ENCODE measurements around the gene NDRG3. TPM values are rescaled to one million over a fixed set of nuclear protein-coding genes. Genes with fewer than 3 reads are reported as not detected.
A peak's percentile ranks its signal among the peaks of the same experiment; 100 is the strongest.
"Not testable (repeated sequence)": the region's sequence is repeated elsewhere in the genome, so short reads cannot be mapped to it uniquely, and the experiment has no call there.

The NDRG3 gene
- total RNA-seq, 2 experiments from 2014 or later = 16.3 to 17.1 TPM

GRCh38 chr20:36629719-36630681 is 115.9 kb downstream of the NDRG3 start:
- peaks cover 36% of the 10 kb centered on the region for H3K4me1 Mint-ChIP-seq
- H3K36me3 Mint-ChIP-seq = peaks cover 42% of the 10 kb centered on the region

GRCh38 chr20:36628076-36628475 is 117.8 kb downstream of the NDRG3 start:
- Mint-ChIP-seq H3K27ac (peak overlapping the region; percentile 72), H3K27me3 (no peaks in the 10 kb centered on the region), H3K36me3 (peaks cover 51% of the 10 kb centered on the region), H3K9me3 (no peaks in the 10 kb centered on the region), H3K4me1 (peaks cover 47% of the 10 kb centered on the region), H3K4me3 (no peak overlapping the region)
- DNase-seq = no peak

More at GRCh38 chr20:36629719-36630681, 115.9 kb downstream of the NDRG3 start:
- Mint-ChIP-seq H3K27ac (peak overlapping the region; percentile 93), H3K9me3 (no peaks in the 10 kb centered on the region), H3K27me3 (no peaks in the 10 kb centered on the region), H3K4me3 (peak overlapping the region; percentile 61)
- peak; percentile 52 for DNase-seq

- H3K27me3 Mint-ChIP-seq = no peaks in the 10 kb centered on the region
Observed at GRCh38 chr20:36624944-36625324, 121.0 kb downstream of the NDRG3 start.

GRCh38 chr20:36624068-36624943 is 121.6 kb downstream of the NDRG3 start:
- Mint-ChIP-seq H3K36me3 (peaks cover 43% of the 10 kb centered on the region), H3K9me3 (no peaks in the 10 kb centered on the region), H3K27ac (peak overlapping the region; percentile 63), H3K4me3 (no peak overlapping the region), H3K27me3 (no peaks in the 10 kb centered on the region), H3K4me1 (peaks cover 29% of the 10 kb centered on the region)
- DNase-seq = no peak

More at GRCh38 chr20:36624944-36625324, 121.0 kb downstream of the NDRG3 start:
- Mint-ChIP-seq H3K4me1 (peaks cover 35% of the 10 kb centered on the region), H3K4me3 (no peak overlapping the region), H3K36me3 (peaks cover 46% of the 10 kb centered on the region), H3K27ac (no peak overlapping the region), H3K9me3 (no peaks in the 10 kb centered on the region)
- DNase-seq = no peak

GRCh38 chr20:36623444-36623843 is 122.4 kb downstream of the NDRG3 start:
- H3K36me3 Mint-ChIP-seq = peaks cover 39% of the 10 kb centered on the region
- no peak for DNase-seq
- peaks cover 26% of the 10 kb centered on the region for H3K4me1 Mint-ChIP-seq

GRCh38 chr20:36620917-36621316 is 125.0 kb downstream of the NDRG3 start:
- no peak for DNase-seq
- H3K4me3 Mint-ChIP-seq = no peak overlapping the region
- H3K36me3 Mint-ChIP-seq = peaks cover 27% of the 10 kb centered on the region
- peak overlapping the region; percentile 36 for H3K27ac Mint-ChIP-seq
- H3K4me1 Mint-ChIP-seq = peaks cover 20% of the 10 kb centered on the region
- H3K27me3 Mint-ChIP-seq = no peaks in the 10 kb centered on the region
- no peaks in the 10 kb centered on the region for H3K9me3 Mint-ChIP-seq

More at GRCh38 chr20:36623444-36623843, 122.4 kb downstream of the NDRG3 start:
- H3K9me3 Mint-ChIP-seq = no peaks in the 10 kb centered on the region
- H3K4me3 Mint-ChIP-seq = no peak overlapping the region
- no peaks in the 10 kb centered on the region for H3K27me3 Mint-ChIP-seq
- H3K27ac Mint-ChIP-seq = peak overlapping the region; percentile 63

- no peak overlapping the region for H3K4me3 Mint-ChIP-seq
- H3K36me3 Mint-ChIP-seq = peaks cover 19% of the 10 kb centered on the region
- H3K27me3 Mint-ChIP-seq = no peaks in the 10 kb centered on the region
- no peaks in the 10 kb centered on the region for H3K9me3 Mint-ChIP-seq
- H3K27ac Mint-ChIP-seq = peak overlapping the region; percentile 36
- peaks cover 5% of the 10 kb centered on the region for H3K4me1 Mint-ChIP-seq
- no peak for DNase-seq
Observed at GRCh38 chr20:36614781-36615557, 130.9 kb downstream of the NDRG3 start.

- Mint-ChIP-seq H3K36me3 (peaks cover 27% of the 10 kb centered on the region), H3K27ac (no peak overlapping the region), H3K4me3 (no peak overlapping the region), H3K4me1 (peaks cover 5% of the 10 kb centered on the region), H3K9me3 (no peaks in the 10 kb centered on the region), H3K27me3 (no peaks in the 10 kb centered on the region)
- DNase-seq = no peak
Observed at GRCh38 chr20:36613974-36614373, 131.9 kb downstream of the NDRG3 start.

GRCh38 chr20:36611625-36612024 is 134.3 kb downstream of the NDRG3 start:
- no peaks in the 10 kb centered on the region for H3K9me3 Mint-ChIP-seq
- no peak overlapping the region for H3K4me3 Mint-ChIP-seq
- peaks cover 39% of the 10 kb centered on the region for H3K36me3 Mint-ChIP-seq
- no peaks in the 10 kb centered on the region for H3K27me3 Mint-ChIP-seq
- H3K27ac Mint-ChIP-seq = peak overlapping the region; percentile 25
- peaks cover 19% of the 10 kb centered on the region for H3K4me1 Mint-ChIP-seq
- DNase-seq = no peak

- peaks cover 35% of the 10 kb centered on the region for H3K36me3 Mint-ChIP-seq
- H3K9me3 Mint-ChIP-seq, H3K27me3 Mint-ChIP-seq, DNase-seq, H3K4me3 Mint-ChIP-seq: not testable (repeated sequence)
- peak overlapping the region; percentile 94 for H3K27ac Mint-ChIP-seq
- peaks cover 25% of the 10 kb centered on the region for H3K4me1 Mint-ChIP-seq
Observed at GRCh38 chr20:36608388-36608728, 137.5 kb downstream of the NDRG3 start.

- Mint-ChIP-seq H3K27ac (peak overlapping the region; percentile 94), H3K36me3 (peaks cover 35% of the 10 kb centered on the region), H3K9me3 (no peaks in the 10 kb centered on the region), H3K27me3 (no peaks in the 10 kb centered on the region), H3K4me1 (peaks cover 25% of the 10 kb centered on the region), H3K4me3 (peak overlapping the region; percentile 99)
- no peak for DNase-seq
Observed at GRCh38 chr20:36607586-36608387, 138.1 kb downstream of the NDRG3 start.

- H3K4me1 Mint-ChIP-seq = peaks cover 24% of the 10 kb centered on the region
- DNase-seq = no peak
- no peaks in the 10 kb centered on the region for H3K9me3 Mint-ChIP-seq
- peak overlapping the region; percentile 99 for H3K4me3 Mint-ChIP-seq
- H3K27ac Mint-ChIP-seq = peak overlapping the region; percentile 94
- H3K27me3 Mint-ChIP-seq = no peaks in the 10 kb centered on the region
- H3K36me3 Mint-ChIP-seq = peaks cover 28% of the 10 kb centered on the region
Observed at GRCh38 chr20:36606158-36607066, 139.5 kb downstream of the NDRG3 start.
